ENCODE results near the gene MET. TPM values are rescaled to one million over a fixed set of nuclear protein-coding genes. Genes with fewer than 3 reads are reported as not detected.
"Not testable (repeated sequence)": the region's sequence is repeated elsewhere in the genome, so short reads cannot be mapped to it uniquely, and the experiment has no call there.

MET gene
- polyA plus RNA-seq, 1 donor from 2014 or later, result not detected

GRCh38 chr7:116812860-116813259, 140.9 kb downstream of the MET start:
- TF ChIP-seq SMC3 (conservative IDR thresholded peaks at IDR 0.05; ENCODE audit: poor library complexity), result no peak
- TF ChIP-seq EZH2 (IDR thresholded peaks at IDR 0.05; ENCODE audit: borderline replicate concordance, insufficient read depth, low read length, poor library complexity, severe bottlenecking), result no peak
- no peak for TF ChIP-seq EP300 (conservative IDR thresholded peaks at IDR 0.05; ENCODE audit: poor library complexity, severe bottlenecking)
- no peak for TF ChIP-seq TAF1 (IDR thresholded peaks at IDR 0.05; ENCODE audit: low read depth)
- no peak for TF ChIP-seq RAD21 (conservative IDR thresholded peaks at IDR 0.05)
- TF ChIP-seq, protein P1, sequence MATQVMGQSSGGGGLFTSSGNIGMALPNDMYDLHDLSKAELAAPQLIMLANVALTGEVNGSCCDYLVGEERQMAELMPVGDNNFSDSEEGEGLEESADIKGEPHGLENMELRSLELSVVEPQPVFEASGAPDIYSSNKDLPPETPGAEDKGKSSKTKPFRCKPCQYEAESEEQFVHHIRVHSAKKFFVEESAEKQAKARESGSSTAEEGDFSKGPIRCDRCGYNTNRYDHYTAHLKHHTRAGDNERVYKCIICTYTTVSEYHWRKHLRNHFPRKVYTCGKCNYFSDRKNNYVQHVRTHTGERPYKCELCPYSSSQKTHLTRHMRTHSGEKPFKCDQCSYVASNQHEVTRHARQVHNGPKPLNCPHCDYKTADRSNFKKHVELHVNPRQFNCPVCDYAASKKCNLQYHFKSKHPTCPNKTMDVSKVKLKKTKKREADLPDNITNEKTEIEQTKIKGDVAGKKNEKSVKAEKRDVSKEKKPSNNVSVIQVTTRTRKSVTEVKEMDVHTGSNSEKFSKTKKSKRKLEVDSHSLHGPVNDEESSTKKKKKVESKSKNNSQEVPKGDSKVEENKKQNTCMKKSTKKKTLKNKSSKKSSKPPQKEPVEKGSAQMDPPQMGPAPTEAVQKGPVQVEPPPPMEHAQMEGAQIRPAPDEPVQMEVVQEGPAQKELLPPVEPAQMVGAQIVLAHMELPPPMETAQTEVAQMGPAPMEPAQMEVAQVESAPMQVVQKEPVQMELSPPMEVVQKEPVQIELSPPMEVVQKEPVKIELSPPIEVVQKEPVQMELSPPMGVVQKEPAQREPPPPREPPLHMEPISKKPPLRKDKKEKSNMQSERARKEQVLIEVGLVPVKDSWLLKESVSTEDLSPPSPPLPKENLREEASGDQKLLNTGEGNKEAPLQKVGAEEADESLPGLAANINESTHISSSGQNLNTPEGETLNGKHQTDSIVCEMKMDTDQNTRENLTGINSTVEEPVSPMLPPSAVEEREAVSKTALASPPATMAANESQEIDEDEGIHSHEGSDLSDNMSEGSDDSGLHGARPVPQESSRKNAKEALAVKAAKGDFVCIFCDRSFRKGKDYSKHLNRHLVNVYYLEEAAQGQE (IDR thresholded peaks at IDR 0.05; ENCODE audit: borderline replicate concordance), result no peak
- no peak for TF ChIP-seq MXI1 (conservative IDR thresholded peaks at IDR 0.05; ENCODE audit: poor library complexity, severe bottlenecking)
- TF ChIP-seq POLR2AphosphoS5 (IDR thresholded peaks at IDR 0.05), result no peak
- TF ChIP-seq, protein P2, sequence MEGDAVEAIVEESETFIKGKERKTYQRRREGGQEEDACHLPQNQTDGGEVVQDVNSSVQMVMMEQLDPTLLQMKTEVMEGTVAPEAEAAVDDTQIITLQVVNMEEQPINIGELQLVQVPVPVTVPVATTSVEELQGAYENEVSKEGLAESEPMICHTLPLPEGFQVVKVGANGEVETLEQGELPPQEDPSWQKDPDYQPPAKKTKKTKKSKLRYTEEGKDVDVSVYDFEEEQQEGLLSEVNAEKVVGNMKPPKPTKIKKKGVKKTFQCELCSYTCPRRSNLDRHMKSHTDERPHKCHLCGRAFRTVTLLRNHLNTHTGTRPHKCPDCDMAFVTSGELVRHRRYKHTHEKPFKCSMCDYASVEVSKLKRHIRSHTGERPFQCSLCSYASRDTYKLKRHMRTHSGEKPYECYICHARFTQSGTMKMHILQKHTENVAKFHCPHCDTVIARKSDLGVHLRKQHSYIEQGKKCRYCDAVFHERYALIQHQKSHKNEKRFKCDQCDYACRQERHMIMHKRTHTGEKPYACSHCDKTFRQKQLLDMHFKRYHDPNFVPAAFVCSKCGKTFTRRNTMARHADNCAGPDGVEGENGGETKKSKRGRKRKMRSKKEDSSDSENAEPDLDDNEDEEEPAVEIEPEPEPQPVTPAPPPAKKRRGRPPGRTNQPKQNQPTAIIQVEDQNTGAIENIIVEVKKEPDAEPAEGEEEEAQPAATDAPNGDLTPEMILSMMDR (IDR thresholded peaks at IDR 0.05; ENCODE audit: poor library complexity, severe bottlenecking), result no peak

DNA sequence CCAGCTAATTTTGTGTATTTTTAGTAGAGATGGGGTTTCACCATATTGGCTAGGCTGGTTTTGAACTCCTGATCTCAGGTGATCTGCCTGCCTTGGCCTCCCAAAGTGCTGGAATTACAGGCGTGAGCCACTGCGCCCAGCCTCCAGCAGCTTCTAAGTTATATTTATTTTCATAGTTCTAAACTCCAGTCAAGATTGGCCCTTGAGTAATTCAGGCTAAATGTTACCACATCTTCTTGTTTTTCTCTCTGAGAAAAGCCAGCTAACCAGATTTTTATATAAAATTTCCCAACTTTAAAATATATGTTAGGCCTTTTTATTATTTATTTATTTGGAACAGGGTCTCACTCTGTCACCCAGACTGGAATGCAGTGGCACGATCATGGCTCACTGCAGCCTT, 141.4 kb downstream of the MET start:
- H4K20me1 ChIP-seq (ENCODE audit: insufficient read depth); H3F3A ChIP-seq (ENCODE audit: insufficient read depth, low read length, poor library complexity, severe bottlenecking); H3K27ac ChIP-seq (ENCODE audit: low read length); H3K4me3 ChIP-seq (ENCODE audit: low read length); H3K9me3 ChIP-seq (ENCODE audit: low read length); H3K9me2 ChIP-seq (ENCODE audit: insufficient read depth, low read length); H3K36me3 ChIP-seq (ENCODE audit: insufficient read depth, low read length); H3K4me2 ChIP-seq (ENCODE audit: low read length); H3K27me3 ChIP-seq (ENCODE audit: insufficient read depth, low read depth, low read length); H3K79me2 ChIP-seq (replicated peaks; ENCODE audit: insufficient read depth, low read length); H2AFZ ChIP-seq (ENCODE audit: low read depth, low read length); H3K9ac ChIP-seq (ENCODE audit: low read length): not testable (repeated sequence)

More at GRCh38 chr7:116812860-116813259, 140.9 kb downstream of the MET start:
- Histone ChIP-seq H3K27ac (ENCODE audit: low read length) (no peak overlapping the region), H3K9me3 (ENCODE audit: low read length) (no peaks in the 10 kb centered on the region), H3K4me3 (ENCODE audit: low read length) (no peak overlapping the region), H3K79me2 (replicated peaks; ENCODE audit: insufficient read depth, low read length) (no peaks in the 10 kb centered on the region), H2AFZ (ENCODE audit: low read depth, low read length) (no peak overlapping the region), H3K27me3 (ENCODE audit: insufficient read depth, low read depth, low read length) (no peaks in the 10 kb centered on the region), H4K20me1 (ENCODE audit: insufficient read depth) (no peaks in the 10 kb centered on the region), H3K9me2 (ENCODE audit: insufficient read depth, low read length) (no peaks in the 10 kb centered on the region), H3K4me2 (ENCODE audit: low read length) (no peak overlapping the region), H3K9ac (ENCODE audit: low read length) (no peak overlapping the region), H3K36me3 (ENCODE audit: insufficient read depth, low read length) (no peaks in the 10 kb centered on the region), H3F3A (ENCODE audit: insufficient read depth, low read length, poor library complexity, severe bottlenecking) (no peaks in the 10 kb centered on the region)

DNA sequence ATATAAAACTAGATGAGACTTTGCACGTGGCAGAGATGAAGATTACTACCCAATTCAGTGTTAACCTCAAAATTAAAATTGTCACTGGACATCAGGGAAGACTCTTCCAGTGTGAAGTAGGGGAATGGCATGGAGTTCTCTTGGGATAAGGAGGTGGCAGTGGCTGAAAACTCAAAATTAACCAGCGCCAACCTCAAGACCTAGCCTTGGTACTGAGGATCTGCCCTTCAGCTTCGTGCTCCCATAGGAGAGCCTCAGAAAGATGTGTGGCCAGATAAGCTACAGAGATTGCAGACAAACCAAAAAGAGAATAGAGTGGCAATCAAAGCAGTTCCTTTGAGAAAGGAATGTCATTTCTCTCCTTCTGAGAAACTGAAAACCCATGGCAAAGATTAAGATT, 143.0 kb downstream of the MET start:
- Histone ChIP-seq H3K79me2 (replicated peaks; ENCODE audit: insufficient read depth, low read length) (no peaks in the 10 kb centered on the region), H3K27ac (ENCODE audit: low read length) (no peak overlapping the region), H3K36me3 (ENCODE audit: insufficient read depth, low read length) (no peaks in the 10 kb centered on the region), H3K27me3 (ENCODE audit: insufficient read depth, low read depth, low read length) (no peaks in the 10 kb centered on the region), H3F3A (ENCODE audit: insufficient read depth, low read length, poor library complexity, severe bottlenecking) (no peaks in the 10 kb centered on the region), H3K4me2 (ENCODE audit: low read length) (no peak overlapping the region), H2AFZ (ENCODE audit: low read depth, low read length) (no peak overlapping the region), H4K20me1 (ENCODE audit: insufficient read depth) (no peaks in the 10 kb centered on the region), H3K4me3 (ENCODE audit: low read length) (no peak overlapping the region), H3K9me3 (ENCODE audit: low read length) (no peaks in the 10 kb centered on the region), H3K9ac (ENCODE audit: low read length) (no peak overlapping the region), H3K9me2 (ENCODE audit: insufficient read depth, low read length) (no peaks in the 10 kb centered on the region)
- TF ChIP-seq EZH2 (IDR thresholded peaks at IDR 0.05; ENCODE audit: borderline replicate concordance, insufficient read depth, low read length, poor library complexity, severe bottlenecking), result no peak
- TF ChIP-seq SMC3 (conservative IDR thresholded peaks at IDR 0.05; ENCODE audit: poor library complexity), result no peak
- TF ChIP-seq, protein P1 (IDR thresholded peaks at IDR 0.05; ENCODE audit: borderline replicate concordance), result no peak
- no peak for TF ChIP-seq RAD21 (conservative IDR thresholded peaks at IDR 0.05)
- TF ChIP-seq POLR2AphosphoS5 (IDR thresholded peaks at IDR 0.05), result no peak
- TF ChIP-seq, protein P2 (IDR thresholded peaks at IDR 0.05; ENCODE audit: poor library complexity, severe bottlenecking), result no peak
- no peak for TF ChIP-seq TAF1 (IDR thresholded peaks at IDR 0.05; ENCODE audit: low read depth)
- no peak for TF ChIP-seq MXI1 (conservative IDR thresholded peaks at IDR 0.05; ENCODE audit: poor library complexity, severe bottlenecking)
- TF ChIP-seq EP300 (conservative IDR thresholded peaks at IDR 0.05; ENCODE audit: poor library complexity, severe bottlenecking), result no peak
